ENCODE results near the gene ADGRB3. TPM values are rescaled to one million over a fixed set of nuclear protein-coding genes. Genes with fewer than 3 reads are reported as not detected.

The ADGRB3 gene
- total RNA-seq, 1 donor from 2014 or later: 1.8 TPM

DNA sequence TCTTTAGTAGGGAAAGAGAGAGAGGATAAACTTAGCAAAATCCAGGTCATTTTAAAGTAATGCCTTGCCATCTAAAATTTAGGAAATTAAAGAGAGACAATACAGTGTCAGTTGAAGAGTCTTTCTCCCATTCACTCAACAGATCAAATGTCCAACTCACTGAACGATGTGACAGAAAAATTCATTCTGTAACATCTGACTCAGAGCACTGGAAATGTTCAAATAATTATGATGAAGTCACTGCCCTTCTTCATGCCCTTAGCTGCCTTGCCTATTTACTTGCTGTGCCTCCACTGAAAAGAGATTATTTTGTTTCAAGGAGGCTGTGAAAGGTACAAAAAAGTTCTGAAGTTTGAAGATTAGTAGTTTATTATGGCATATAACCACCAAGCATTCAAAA is 434.8 kb downstream of the ADGRB3 start:
- Mint-ChIP-seq H3K4me3 (ENCODE audit: low read depth) (no peak overlapping the region), H3K9me3 (ENCODE audit: low read depth) (no peaks in the 10 kb centered on the region), H3K36me3 (ENCODE audit: insufficient read depth) (no peaks in the 10 kb centered on the region), H3K27me3 (no peaks in the 10 kb centered on the region), H3K27ac (no peak overlapping the region), H3K4me1 (ENCODE audit: low read depth) (peaks cover 5% of the 10 kb centered on the region)
- no peak for DNase-seq (ENCODE audit: low spot score, unreplicated experiment)
- TF ChIP-seq, protein P1, sequence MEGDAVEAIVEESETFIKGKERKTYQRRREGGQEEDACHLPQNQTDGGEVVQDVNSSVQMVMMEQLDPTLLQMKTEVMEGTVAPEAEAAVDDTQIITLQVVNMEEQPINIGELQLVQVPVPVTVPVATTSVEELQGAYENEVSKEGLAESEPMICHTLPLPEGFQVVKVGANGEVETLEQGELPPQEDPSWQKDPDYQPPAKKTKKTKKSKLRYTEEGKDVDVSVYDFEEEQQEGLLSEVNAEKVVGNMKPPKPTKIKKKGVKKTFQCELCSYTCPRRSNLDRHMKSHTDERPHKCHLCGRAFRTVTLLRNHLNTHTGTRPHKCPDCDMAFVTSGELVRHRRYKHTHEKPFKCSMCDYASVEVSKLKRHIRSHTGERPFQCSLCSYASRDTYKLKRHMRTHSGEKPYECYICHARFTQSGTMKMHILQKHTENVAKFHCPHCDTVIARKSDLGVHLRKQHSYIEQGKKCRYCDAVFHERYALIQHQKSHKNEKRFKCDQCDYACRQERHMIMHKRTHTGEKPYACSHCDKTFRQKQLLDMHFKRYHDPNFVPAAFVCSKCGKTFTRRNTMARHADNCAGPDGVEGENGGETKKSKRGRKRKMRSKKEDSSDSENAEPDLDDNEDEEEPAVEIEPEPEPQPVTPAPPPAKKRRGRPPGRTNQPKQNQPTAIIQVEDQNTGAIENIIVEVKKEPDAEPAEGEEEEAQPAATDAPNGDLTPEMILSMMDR (IDR thresholded peaks at IDR 0.05; ENCODE audit: unreplicated experiment): no peak

DNA sequence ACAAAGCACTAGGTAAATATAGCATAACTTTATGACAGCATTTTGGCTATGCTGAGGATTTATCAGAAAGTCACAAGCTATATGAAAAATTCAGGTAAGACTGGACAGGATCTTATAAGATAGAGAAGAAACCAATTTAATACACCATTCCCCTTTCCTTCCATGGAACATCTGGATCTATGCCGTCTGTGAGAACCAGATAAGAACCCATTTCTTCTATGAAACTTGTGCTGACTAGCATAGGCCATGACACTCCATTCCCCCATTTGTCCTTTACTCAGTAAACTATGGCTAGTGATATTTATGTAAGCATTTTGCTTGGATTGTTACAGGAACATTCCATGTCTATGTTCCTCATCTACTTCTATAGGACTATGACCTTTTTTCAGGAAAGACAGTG is 437.7 kb downstream of the ADGRB3 start:
- Mint-ChIP-seq H3K4me3 (ENCODE audit: low read depth) (no peak overlapping the region), H3K36me3 (ENCODE audit: insufficient read depth) (no peaks in the 10 kb centered on the region), H3K27ac (no peak overlapping the region), H3K27me3 (no peaks in the 10 kb centered on the region), H3K4me1 (ENCODE audit: low read depth) (peaks cover 5% of the 10 kb centered on the region), H3K9me3 (ENCODE audit: low read depth) (no peaks in the 10 kb centered on the region)
- TF ChIP-seq, protein P1 (IDR thresholded peaks at IDR 0.05; ENCODE audit: unreplicated experiment): no peak
- no peak for DNase-seq (ENCODE audit: low spot score, unreplicated experiment)

DNA sequence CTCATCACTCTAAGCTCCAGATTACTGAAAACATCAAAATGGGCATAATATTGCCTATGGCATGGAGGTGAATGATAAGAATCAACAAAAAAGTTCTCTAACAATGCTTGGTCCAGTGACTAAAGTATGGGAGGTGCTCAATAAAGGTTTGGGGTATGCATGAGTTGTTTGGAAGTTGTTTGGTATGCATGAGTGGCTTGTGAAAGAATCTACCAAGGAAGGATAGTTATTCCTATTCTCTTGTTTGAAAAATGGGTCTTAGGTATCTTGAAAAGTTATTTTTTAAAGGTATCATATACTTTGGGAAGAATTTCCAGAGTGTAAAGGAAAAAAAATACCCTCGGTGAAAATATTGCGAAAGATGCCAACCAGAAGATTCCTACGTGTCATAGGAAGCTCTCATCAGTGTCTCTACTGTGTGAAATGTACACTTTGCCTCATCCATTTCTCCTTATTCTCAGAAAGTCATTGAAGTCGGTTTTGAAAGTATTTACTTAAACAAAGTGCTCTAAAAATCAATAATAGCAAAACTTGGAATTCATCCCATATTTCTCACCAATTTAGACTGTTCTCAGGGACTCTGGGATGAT is 449.8 kb downstream of the ADGRB3 start:
- no peak for DNase-seq (ENCODE audit: low spot score, unreplicated experiment)
- no peaks in the 10 kb centered on the region for H3K9me3 Mint-ChIP-seq (ENCODE audit: low read depth)
- H3K4me1 Mint-ChIP-seq (ENCODE audit: low read depth): peaks cover 2% of the 10 kb centered on the region
- H3K36me3 Mint-ChIP-seq (ENCODE audit: insufficient read depth): no peaks in the 10 kb centered on the region
- H3K27me3 Mint-ChIP-seq: no peaks in the 10 kb centered on the region
- H3K27ac Mint-ChIP-seq: no peak overlapping the region
- no peak overlapping the region for H3K4me3 Mint-ChIP-seq (ENCODE audit: low read depth)
- TF ChIP-seq, protein P1 (IDR thresholded peaks at IDR 0.05; ENCODE audit: unreplicated experiment): no peak

DNA sequence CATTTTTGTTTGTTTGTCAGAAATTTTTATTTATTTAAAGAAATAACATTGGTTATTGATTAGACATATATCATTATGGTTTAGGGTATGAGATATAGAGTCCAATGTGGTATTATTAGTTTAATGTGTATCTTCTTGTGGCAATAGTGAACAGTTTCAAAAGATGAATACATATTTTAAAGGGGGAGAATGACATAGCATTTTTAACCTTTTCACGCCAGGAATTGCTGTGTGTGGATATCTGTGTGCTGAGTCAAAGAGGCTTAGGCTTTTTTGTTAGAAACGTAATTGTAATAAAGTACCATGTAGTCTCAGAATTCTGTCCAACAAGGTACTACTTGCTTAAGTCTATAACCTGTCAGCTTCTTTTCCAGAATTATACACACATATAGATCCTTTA is 451.6 kb downstream of the ADGRB3 start:
- Mint-ChIP-seq H3K9me3 (ENCODE audit: low read depth) (no peaks in the 10 kb centered on the region), H3K27ac (no peak overlapping the region), H3K4me1 (ENCODE audit: low read depth) (peaks cover 2% of the 10 kb centered on the region), H3K27me3 (no peaks in the 10 kb centered on the region), H3K4me3 (ENCODE audit: low read depth) (no peak overlapping the region), H3K36me3 (ENCODE audit: insufficient read depth) (no peaks in the 10 kb centered on the region)
- TF ChIP-seq, protein P1 (IDR thresholded peaks at IDR 0.05; ENCODE audit: unreplicated experiment): no peak
- no peak for DNase-seq (ENCODE audit: low spot score, unreplicated experiment)

DNA sequence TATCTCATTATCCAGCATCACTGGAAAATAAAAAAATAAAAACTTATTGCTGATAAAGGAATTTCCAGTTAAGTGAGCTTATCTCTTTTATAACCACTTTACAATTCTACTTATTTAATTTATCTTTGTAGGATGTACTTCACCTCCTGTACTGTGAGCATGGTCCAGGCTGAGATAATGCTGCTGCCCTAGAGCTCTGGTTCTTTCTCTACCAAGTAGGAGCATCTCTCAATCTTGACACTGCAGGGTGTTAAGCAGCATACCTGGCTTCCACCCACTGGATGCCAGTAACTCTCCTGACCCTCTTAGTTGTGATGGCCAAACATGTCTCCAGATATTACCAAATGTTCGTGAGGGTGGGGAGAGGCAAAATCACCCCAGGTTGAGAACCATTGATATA is 454.5 kb downstream of the ADGRB3 start:
- Mint-ChIP-seq H3K4me3 (ENCODE audit: low read depth) (no peak overlapping the region), H3K36me3 (ENCODE audit: insufficient read depth) (no peaks in the 10 kb centered on the region), H3K9me3 (ENCODE audit: low read depth) (no peaks in the 10 kb centered on the region), H3K27me3 (no peaks in the 10 kb centered on the region), H3K4me1 (ENCODE audit: low read depth) (no peaks in the 10 kb centered on the region), H3K27ac (no peak overlapping the region)
- TF ChIP-seq, protein P1 (IDR thresholded peaks at IDR 0.05; ENCODE audit: unreplicated experiment): no peak
- DNase-seq (ENCODE audit: low spot score, unreplicated experiment): no peak
